Osteoblast (primary cell): ENCODE data around the gene RIPOR3. TPM values are rescaled to one million over a fixed set of nuclear protein-coding genes. Genes with fewer than 3 reads are reported as not detected.
"Not testable (repeated sequence)": the region's sequence is repeated elsewhere in the genome, so short reads cannot be mapped to it uniquely, and the experiment has no call there.

Source experiments
- DNase-seq: peaks from one replicate; pipeline ENCODE4 v3.0.0; 2011; ENCODE audit warnings: low spot score, mixed read lengths; ENCODE audit not compliant: insufficient read length; ENCODE audit errors: missing footprints
- H2AFZ ChIP-seq: 2 replicates; pipeline ENCODE4 v1.6.0; 2011; ENCODE audit warnings: mild to moderate bottlenecking, low read length
- H3K27ac ChIP-seq: 2 replicates; pipeline ENCODE4 v1.5.1; 2011; ENCODE audit warnings: mild to moderate bottlenecking, low read depth, low read length, moderate library complexity
- H3K27me3 ChIP-seq: 2 replicates; pipeline ENCODE4 v1.6.0; 2012; ENCODE audit warnings: mild to moderate bottlenecking, control low read depth, inconsistent platforms, low read length, moderate library complexity; ENCODE audit not compliant: insufficient read depth
- H3K36me3 ChIP-seq: 2 replicates; pipeline ENCODE4 v1.5.1; 2011; ENCODE audit warnings: mild to moderate bottlenecking, low read length, control low read depth, moderate library complexity; ENCODE audit not compliant: insufficient read depth
- H3K4me1 ChIP-seq: 2 replicates; pipeline ENCODE4 v1.5.1; 2011; ENCODE audit warnings: mild to moderate bottlenecking, low read length, control low read depth, moderate library complexity; ENCODE audit not compliant: insufficient read depth
- H3K4me2 ChIP-seq: 2 replicates; pipeline ENCODE4 v1.6.0; 2011; ENCODE audit warnings: mild to moderate bottlenecking, low read length; ENCODE audit not compliant: insufficient read depth
- H3K4me3 ChIP-seq: fragments of 200-600 bp; sonication (generic); 3 replicates; pipeline ENCODE4 v1.5.1; 2012; ENCODE audit warnings: mild to moderate bottlenecking, low read length, inconsistent platforms; ENCODE audit not compliant: insufficient read depth
- H3K79me2 ChIP-seq: 2 replicates; pipeline ENCODE4 v1.6.0; 2012; ENCODE audit warnings: mild to moderate bottlenecking, low read length, control low read depth, inconsistent platforms; ENCODE audit not compliant: insufficient read depth
- H3K9me3 ChIP-seq: 2 replicates; pipeline ENCODE4 v1.5.1; 2011; ENCODE audit warnings: low read depth, low read length, control low read depth
- H4K20me1 ChIP-seq: 2 replicates; pipeline ENCODE4 v1.6.0; 2012; ENCODE audit warnings: mild to moderate bottlenecking, low read length, control low read depth; ENCODE audit not compliant: insufficient read depth
- CTCF ChIP-seq: IDR thresholded peaks from 2 replicates; pipeline ENCODE4 v1.5.1; 2011; ENCODE audit warnings: mild to moderate bottlenecking, low read depth, low read length, moderate library complexity; ENCODE audit errors: extremely low read depth
- total RNA-seq: library from RNA; depleted of rRNA; stranded (reverse); fragments of >200 nt; gene quantifications from 2 replicates; pipeline ENCODE4 v1.2.3, GENCODE V29; 2012

Gene RIPOR3
- total RNA-seq, 1 donor = 1.1 TPM

- Histone ChIP-seq H2AFZ (no peak overlapping the region), H3K9me3 (no peaks in the 10 kb centered on the region), H3K4me2 (no peak overlapping the region), H3K27me3 (no peaks in the 10 kb centered on the region), H3K36me3 (no peaks in the 10 kb centered on the region), H3K79me2 (no peaks in the 10 kb centered on the region), H4K20me1 (no peaks in the 10 kb centered on the region), H3K4me1 (peaks cover 6% of the 10 kb centered on the region), H3K27ac (no peak overlapping the region), H3K4me3 (no peak overlapping the region)
- no peak for TF ChIP-seq CTCF
- DNase-seq = no peak
These were observed 13.2 kb upstream of the RIPOR3 start for GRCh38 chr20:50704514-50704913.

GRCh38 chr20:50703651-50704438, 12.5 kb upstream of the RIPOR3 start:
- H3K27me3 ChIP-seq, DNase-seq, H3K9me3 ChIP-seq, H3K36me3 ChIP-seq, H3K4me1 ChIP-seq, H4K20me1 ChIP-seq, H3K4me2 ChIP-seq, H3K27ac ChIP-seq, H2AFZ ChIP-seq, H3K4me3 ChIP-seq, H3K79me2 ChIP-seq: not testable (repeated sequence)

- no peak overlapping the region for H2AFZ ChIP-seq
- DNase-seq = no peak
- no peaks in the 10 kb centered on the region for H3K27me3 ChIP-seq
- TF ChIP-seq CTCF = no peak
- no peaks in the 10 kb centered on the region for H4K20me1 ChIP-seq
- no peak overlapping the region for H3K4me3 ChIP-seq
- H3K79me2 ChIP-seq = no peaks in the 10 kb centered on the region
- peaks cover 6% of the 10 kb centered on the region for H3K4me1 ChIP-seq
- no peaks in the 10 kb centered on the region for H3K9me3 ChIP-seq
- no peaks in the 10 kb centered on the region for H3K36me3 ChIP-seq
- H3K4me2 ChIP-seq = no peak overlapping the region
- no peak overlapping the region for H3K27ac ChIP-seq
These were observed 10.0 kb upstream of the RIPOR3 start for GRCh38 chr20:50701041-50701963.

- H3K4me3 ChIP-seq = no peak overlapping the region
- H2AFZ ChIP-seq = no peak overlapping the region
- no peaks in the 10 kb centered on the region for H3K9me3 ChIP-seq
- no peaks in the 10 kb centered on the region for H3K36me3 ChIP-seq
- H3K79me2 ChIP-seq = no peaks in the 10 kb centered on the region
- no peaks in the 10 kb centered on the region for H4K20me1 ChIP-seq
- no peak for DNase-seq
- H3K4me2 ChIP-seq = no peak overlapping the region
- H3K4me1 ChIP-seq = peaks cover 14% of the 10 kb centered on the region
- H3K27ac ChIP-seq = no peak overlapping the region
- TF ChIP-seq CTCF = no peak
- no peaks in the 10 kb centered on the region for H3K27me3 ChIP-seq
These were observed 8.3 kb upstream of the RIPOR3 start for GRCh38 chr20:50699688-50700087.

- H2AFZ ChIP-seq, H4K20me1 ChIP-seq, H3K9me3 ChIP-seq, H3K27ac ChIP-seq, H3K4me3 ChIP-seq, H3K27me3 ChIP-seq, H3K36me3 ChIP-seq, H3K4me2 ChIP-seq, DNase-seq, H3K79me2 ChIP-seq: not testable (repeated sequence)
- peaks cover 18% of the 10 kb centered on the region for H3K4me1 ChIP-seq
These were observed 6.9 kb upstream of the RIPOR3 start for GRCh38 chr20:50698255-50698654.
